ENCODE results near the gene PRCC.

PRCC gene

DNA sequence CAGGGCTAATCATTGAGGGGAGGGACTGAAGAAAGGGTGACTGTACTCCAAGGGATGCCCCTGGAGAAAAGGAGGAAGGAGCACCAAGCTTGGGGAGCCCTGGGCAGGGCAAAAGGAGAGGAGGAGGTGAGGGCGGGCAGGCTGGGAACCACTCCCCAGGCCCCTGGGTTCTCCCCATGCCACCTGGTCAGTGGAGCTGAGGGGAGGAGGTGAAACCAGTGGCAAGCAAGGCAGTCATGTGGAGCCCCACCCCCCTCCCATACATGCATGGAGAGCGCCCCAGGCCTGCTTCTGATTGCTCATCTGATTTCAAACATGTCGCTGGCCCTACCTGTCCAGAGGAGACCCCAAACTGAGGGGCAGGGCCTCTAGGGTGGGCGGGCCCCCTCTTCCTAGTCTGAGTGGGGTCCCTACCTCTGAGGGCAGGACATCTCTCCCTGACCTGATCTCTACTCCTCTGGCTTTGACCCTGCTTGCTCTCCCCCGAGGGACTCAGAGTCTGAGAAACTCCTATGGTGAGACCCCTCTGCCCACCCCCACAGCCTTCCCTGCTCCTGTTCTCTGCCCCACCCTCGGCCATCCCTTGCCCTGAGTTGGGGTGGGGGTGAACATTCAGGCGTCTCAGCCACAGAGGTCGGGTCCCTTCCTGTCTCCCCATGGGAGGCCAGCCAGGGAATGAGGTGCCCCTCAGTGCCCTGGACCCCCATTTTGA is 73.0 kb downstream of the PRCC start:
- no peaks in the 10 kb centered on the region for H3K36me3 Mint-ChIP-seq (ENCODE audit: low read depth)
- peaks cover 38% of the 10 kb centered on the region for H3K27me3 Mint-ChIP-seq
- no peak overlapping the region for H3K4me3 Mint-ChIP-seq
- H3K4me1 Mint-ChIP-seq: peaks cover 38% of the 10 kb centered on the region
- no peak for DNase-seq
- ATAC-seq: no peak
- H3K9me3 Mint-ChIP-seq: no peaks in the 10 kb centered on the region
- H3K27ac Mint-ChIP-seq: no peak overlapping the region

DNA sequence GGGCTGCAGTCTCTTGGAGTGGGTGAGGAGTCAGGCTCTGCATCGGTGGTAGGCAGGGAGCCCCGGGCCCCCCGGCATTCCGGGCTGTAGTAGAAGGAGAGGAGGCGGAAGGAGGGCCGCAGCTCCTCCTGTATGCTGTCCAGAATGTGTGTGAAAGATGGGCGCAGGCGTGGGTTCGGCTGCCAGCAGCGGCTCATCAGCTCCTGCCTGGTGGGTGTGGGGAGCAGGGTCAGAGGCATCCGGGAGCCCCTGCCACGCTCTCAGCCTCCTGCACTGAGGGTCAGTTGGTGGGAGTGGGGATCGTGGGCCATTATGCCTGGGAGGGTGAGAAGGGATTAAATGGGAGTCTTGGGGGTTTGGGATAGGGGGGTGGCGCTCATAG is 73.6 kb downstream of the PRCC start:
- ATAC-seq: no peak
- Mint-ChIP-seq H3K36me3 (ENCODE audit: low read depth) (no peaks in the 10 kb centered on the region), H3K4me3 (no peak overlapping the region), H3K4me1 (peaks cover 36% of the 10 kb centered on the region), H3K9me3 (no peaks in the 10 kb centered on the region), H3K27me3 (peaks cover 41% of the 10 kb centered on the region), H3K27ac (no peak overlapping the region)
- no peak for DNase-seq

- Mint-ChIP-seq H3K4me3 (no peak overlapping the region), H3K4me1 (peaks cover 31% of the 10 kb centered on the region), H3K27ac (no peak overlapping the region), H3K36me3 (ENCODE audit: low read depth) (no peaks in the 10 kb centered on the region), H3K27me3 (peaks cover 46% of the 10 kb centered on the region), H3K9me3 (no peaks in the 10 kb centered on the region)
- no peak for DNase-seq
- ATAC-seq: no peak
These were observed 74.0 kb downstream of the PRCC start for GRCh38 chr1:156841295-156841855.

GRCh38 chr1:156842618-156843300 is 75.4 kb downstream of the PRCC start:
- no peaks in the 10 kb centered on the region for H3K9me3 Mint-ChIP-seq
- H3K4me1 Mint-ChIP-seq: peaks cover 18% of the 10 kb centered on the region
- no peak overlapping the region for H3K27ac Mint-ChIP-seq
- DNase-seq (no peak), ATAC-seq (no peak)
- H3K4me3 Mint-ChIP-seq: no peak overlapping the region
- H3K36me3 Mint-ChIP-seq (ENCODE audit: low read depth): no peaks in the 10 kb centered on the region
- peaks cover 59% of the 10 kb centered on the region for H3K27me3 Mint-ChIP-seq

DNA sequence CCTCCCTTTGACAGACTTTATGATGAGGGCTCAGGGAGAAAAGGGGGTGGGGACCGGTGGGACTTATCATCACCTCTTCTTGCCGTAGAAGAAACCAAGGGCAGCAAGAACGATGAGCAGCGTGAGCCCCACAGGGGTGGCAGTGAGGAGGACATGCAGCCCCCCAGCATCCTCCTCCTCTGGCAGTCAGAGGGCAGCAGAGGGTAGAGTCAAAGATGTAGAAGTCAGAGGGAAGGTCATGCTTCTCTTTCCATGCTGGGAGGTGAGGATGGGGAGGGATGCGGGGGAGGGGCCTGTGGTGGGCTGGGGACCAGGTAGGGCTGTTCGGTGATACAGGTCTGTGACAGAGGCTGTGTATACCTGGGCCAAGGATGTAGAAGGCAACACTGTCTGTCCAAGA is 76.8 kb downstream of the PRCC start:
- no peak overlapping the region for H3K27ac Mint-ChIP-seq
- ATAC-seq (no peak), DNase-seq (no peak)
- no peaks in the 10 kb centered on the region for H3K36me3 Mint-ChIP-seq (ENCODE audit: low read depth)
- H3K4me3 Mint-ChIP-seq: no peak overlapping the region
- H3K9me3 Mint-ChIP-seq: no peaks in the 10 kb centered on the region
- peaks cover 25% of the 10 kb centered on the region for H3K4me1 Mint-ChIP-seq
- H3K27me3 Mint-ChIP-seq: peaks cover 59% of the 10 kb centered on the region

DNA sequence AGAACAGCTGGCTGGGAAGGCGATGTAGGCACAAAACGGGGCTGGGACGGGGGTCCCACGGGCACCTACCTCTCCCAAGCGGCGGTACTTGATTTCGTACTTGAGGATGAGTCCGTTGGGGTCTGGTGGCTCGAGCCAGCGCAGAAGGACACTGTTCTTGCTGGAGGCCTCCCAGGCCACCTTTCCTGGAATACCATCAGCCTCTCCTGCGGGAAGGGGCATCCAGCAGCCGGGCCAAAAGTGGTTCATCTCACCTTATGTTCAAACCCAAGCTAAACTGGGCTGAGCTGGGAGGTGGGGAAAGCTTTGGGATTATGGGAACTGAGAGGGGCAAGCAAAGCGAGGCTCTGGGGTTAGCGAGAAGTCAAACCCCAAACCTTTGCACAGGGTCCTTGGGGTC is 77.3 kb downstream of the PRCC start:
- ATAC-seq: no peak
- Mint-ChIP-seq H3K27ac (no peak overlapping the region), H3K4me3 (peak overlapping the region; percentile 32), H3K36me3 (ENCODE audit: low read depth) (no peaks in the 10 kb centered on the region), H3K9me3 (no peaks in the 10 kb centered on the region), H3K27me3 (peaks cover 59% of the 10 kb centered on the region), H3K4me1 (peaks cover 26% of the 10 kb centered on the region)
- DNase-seq: no peak

DNA sequence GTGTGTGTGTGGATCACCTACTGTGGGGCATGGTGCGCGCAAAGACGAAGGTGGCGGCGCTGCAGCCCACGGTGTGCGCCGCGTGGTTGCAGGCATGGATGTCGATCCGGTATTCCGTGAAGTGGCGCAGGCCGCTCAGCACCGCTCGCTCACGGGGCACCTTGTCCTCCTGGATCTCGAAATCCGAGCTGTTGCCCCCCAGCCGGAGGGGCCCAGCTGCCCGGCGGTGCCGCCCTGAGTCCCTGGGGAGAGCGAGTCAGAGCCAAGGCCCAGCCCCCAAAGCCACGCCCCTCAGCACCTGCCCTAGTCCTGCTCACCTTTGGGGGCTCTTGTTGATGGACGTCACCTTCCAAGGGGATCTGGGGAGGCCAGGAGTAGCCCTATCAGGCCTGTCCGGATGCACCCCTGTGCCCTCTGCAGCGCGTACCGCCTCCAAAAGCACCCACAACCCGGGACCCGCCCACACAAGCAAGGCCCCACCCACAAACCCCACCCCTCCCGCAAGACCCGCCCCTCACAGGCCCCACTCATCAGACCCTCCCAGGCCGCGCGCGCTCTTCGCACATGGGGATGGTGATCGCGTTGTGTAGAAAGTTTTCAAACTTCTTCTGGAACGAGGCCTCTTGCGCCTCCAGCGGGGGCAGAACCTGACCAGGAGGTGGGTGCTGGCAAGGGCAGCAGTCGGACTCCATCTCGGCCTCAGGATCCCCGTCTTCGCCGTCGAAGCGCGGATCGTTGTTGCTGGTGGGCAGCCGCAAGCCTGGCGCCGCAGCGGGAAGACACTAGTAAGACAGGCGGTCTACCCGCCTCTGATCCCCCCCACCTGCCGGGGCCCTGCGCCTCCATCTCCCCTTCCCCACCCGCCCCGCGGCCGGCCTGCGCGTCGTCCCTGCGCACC is 78.0 kb downstream of the PRCC start:
- ATAC-seq (peak; percentile 16), DNase-seq (peak; percentile 44)
- H3K4me1 Mint-ChIP-seq: peaks cover 26% of the 10 kb centered on the region
- peaks cover 56% of the 10 kb centered on the region for H3K27me3 Mint-ChIP-seq
- H3K9me3 Mint-ChIP-seq: no peaks in the 10 kb centered on the region
- no peaks in the 10 kb centered on the region for H3K36me3 Mint-ChIP-seq (ENCODE audit: low read depth)
- H3K27ac Mint-ChIP-seq: no peak overlapping the region
- H3K4me3 Mint-ChIP-seq: peak overlapping the region; percentile 38

DNA sequence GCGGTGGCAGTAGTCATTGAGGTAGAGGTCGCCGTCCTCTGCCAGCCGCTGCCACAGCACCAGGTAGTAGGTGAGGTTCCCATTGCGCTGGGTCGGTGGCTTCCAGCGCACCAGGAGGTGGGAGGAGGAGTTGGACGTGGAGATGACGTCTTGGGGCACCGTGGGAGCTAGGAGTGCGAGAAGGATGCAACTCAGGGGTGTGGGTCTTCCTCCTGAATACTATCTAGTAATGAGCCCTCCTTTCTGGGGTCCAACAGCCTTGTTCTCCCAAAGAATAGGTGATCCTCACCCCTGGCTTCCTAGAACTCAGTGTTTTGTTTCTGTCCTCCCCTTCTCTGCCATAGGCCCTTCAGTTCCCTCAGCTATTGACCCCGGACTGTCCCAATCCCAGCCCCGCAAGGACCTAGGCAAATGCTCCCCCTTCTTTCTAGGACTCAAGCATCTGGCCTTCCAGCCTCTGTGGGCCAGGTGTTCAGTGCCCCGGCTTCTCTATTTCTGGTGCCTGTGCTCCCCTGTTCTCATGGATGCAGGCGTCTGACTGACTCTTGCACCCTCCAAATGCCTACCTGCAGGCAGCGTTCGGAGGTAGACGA is 78.7 kb downstream of the PRCC start:
- no peaks in the 10 kb centered on the region for H3K36me3 Mint-ChIP-seq (ENCODE audit: low read depth)

GRCh38 chr1:156846643-156847042 is 79.3 kb downstream of the PRCC start:
- Mint-ChIP-seq H3K36me3 (ENCODE audit: low read depth) (no peaks in the 10 kb centered on the region), H3K4me3 (no peak overlapping the region), H3K27me3 (peaks cover 56% of the 10 kb centered on the region), H3K27ac (no peak overlapping the region), H3K4me1 (peaks cover 26% of the 10 kb centered on the region), H3K9me3 (no peaks in the 10 kb centered on the region)
- no peak for DNase-seq
- ATAC-seq: no peak

More for the DNA sequence above, 78.7 kb downstream of the PRCC start:
- DNase-seq: no peak
- no peak for ATAC-seq
- no peaks in the 10 kb centered on the region for H3K9me3 Mint-ChIP-seq
- H3K27me3 Mint-ChIP-seq: peaks cover 56% of the 10 kb centered on the region
- H3K4me3 Mint-ChIP-seq: peak overlapping the region; percentile 1
- no peak overlapping the region for H3K27ac Mint-ChIP-seq
- peaks cover 26% of the 10 kb centered on the region for H3K4me1 Mint-ChIP-seq

- Mint-ChIP-seq H3K4me3 (peak overlapping the region; percentile 21), H3K4me1 (peaks cover 26% of the 10 kb centered on the region), H3K9me3 (no peaks in the 10 kb centered on the region), H3K27me3 (peaks cover 46% of the 10 kb centered on the region), H3K36me3 (ENCODE audit: low read depth) (no peaks in the 10 kb centered on the region), H3K27ac (no peak overlapping the region)
- DNase-seq (no peak), ATAC-seq (no peak)
These were observed 80.5 kb downstream of the PRCC start for GRCh38 chr1:156847591-156848460.

DNA sequence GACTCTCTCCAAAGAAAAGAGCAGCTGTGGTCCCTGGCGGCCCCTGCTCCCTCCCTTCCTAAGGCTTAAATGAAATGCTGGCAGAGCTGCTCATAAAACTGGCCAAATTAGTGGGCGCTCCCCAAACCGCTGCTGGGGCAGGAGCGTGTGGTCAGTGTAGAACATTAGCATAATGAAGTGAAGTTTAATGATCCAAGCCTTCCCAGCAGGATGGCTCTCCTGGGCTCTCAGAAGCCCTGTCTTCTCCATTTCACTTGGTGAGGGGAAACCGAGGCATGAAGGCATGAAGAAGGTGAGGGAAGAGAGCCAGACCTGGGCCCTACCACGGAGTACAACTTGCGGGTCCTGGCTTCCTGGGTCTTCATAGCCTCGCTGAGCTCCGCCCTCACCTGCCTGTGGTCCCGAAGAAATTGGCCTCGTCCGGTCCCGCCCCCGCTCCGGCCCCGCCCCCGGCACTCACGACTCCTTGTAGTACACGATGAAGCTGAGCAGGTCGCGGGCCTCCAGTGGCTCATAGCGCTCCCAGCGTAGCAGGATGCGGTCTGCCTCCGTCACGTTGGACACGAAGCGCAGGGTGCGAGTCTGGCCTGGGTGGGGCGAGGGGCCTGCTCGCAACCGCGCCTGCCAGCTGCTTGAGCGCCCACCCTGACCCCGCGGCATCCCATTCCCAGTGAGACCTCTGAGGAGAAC is 81.3 kb downstream of the PRCC start:
- H3K27ac Mint-ChIP-seq: no peak overlapping the region
- H3K4me3 Mint-ChIP-seq: peak overlapping the region; percentile 21
- H3K4me1 Mint-ChIP-seq: peaks cover 26% of the 10 kb centered on the region
- DNase-seq (peak; percentile 75), ATAC-seq (peak; percentile 73)
- peaks cover 39% of the 10 kb centered on the region for H3K27me3 Mint-ChIP-seq
- no peaks in the 10 kb centered on the region for H3K9me3 Mint-ChIP-seq
- no peaks in the 10 kb centered on the region for H3K36me3 Mint-ChIP-seq (ENCODE audit: low read depth)

DNA sequence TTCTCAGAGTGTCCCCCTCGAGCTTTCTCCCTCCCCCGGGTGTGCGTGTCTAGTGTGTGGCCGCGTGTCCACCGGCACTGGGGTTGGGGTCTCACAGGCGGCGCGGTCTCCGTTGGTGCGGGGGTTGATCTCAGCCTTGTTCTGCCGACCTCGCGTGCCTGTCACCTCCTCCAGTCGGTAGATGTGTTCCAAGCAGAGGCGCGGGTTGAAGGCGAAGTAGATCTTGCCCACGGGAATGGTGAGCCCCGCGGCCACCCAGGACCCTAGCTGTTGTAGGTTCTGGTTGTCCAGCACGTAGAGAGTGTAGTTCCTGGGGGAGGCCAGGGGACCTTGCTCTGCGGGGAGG is 81.8 kb downstream of the PRCC start:
- no peak overlapping the region for H3K27ac Mint-ChIP-seq
- peaks cover 34% of the 10 kb centered on the region for H3K27me3 Mint-ChIP-seq
- H3K4me1 Mint-ChIP-seq: peaks cover 26% of the 10 kb centered on the region
- peak overlapping the region; percentile 14 for H3K4me3 Mint-ChIP-seq
- no peaks in the 10 kb centered on the region for H3K9me3 Mint-ChIP-seq
- no peak for ATAC-seq
- no peak for DNase-seq
- no peaks in the 10 kb centered on the region for H3K36me3 Mint-ChIP-seq (ENCODE audit: low read depth)
